K562 (cell line): Measurements from ENCODE around the gene RTP3. TPM values are rescaled to one million over a fixed set of nuclear protein-coding genes. Genes with fewer than 3 reads are reported as not detected.

Experiments
- ATAC-seq: fragments of 200-7000 bp; cut with Tn5 transposase; 3 replicates; pipeline ENCODE4 v1.9.1; 2020; ENCODE audit warnings: moderate library complexity
- BruUV-seq: library from RNA; stranded (reverse); fragments of 400-500 nt; replicated peaks from 2 replicates; lab custom pipeline; 2021; lab: Mats Ljungman, UMichigan
- CTCF ChIA-PET: fragments of 300-600 bp; formaldehyde crosslinking; extraction: SDS; loops from one replicate; lab custom pipeline; 2021; ENCODE audit warnings: low intra/inter-chr PET ratio; lab: Yijun Ruan, JAX
- POLR2A ChIA-PET: fragments of 300-600, 350-650 bp; sonication (Branson Sonifier 250); formaldehyde crosslinking; extraction: SDS; loops from one replicate; lab custom pipeline; 2021; ENCODE audit warnings: antibody characterized with exemption, inconsistent platforms; lab: Yijun Ruan, JAX
- DNase-seq, 4 experiments: peaks; one replicate each; pipeline versions ENCODE4 v3.0.0 to v3.0.0-alpha.2; 2011 to 2018; ENCODE audit warnings: low spot score in 3 of 4, mixed read lengths in 3 of 4; ENCODE audit errors: extremely low read depth in 1 of 4
- FAIRE-seq: peaks from 2 replicates; lab custom pipeline; 2011; peaks lifted over from hg19 to GRCh38; lab: Jason Lieb, UNC
- H2AFZ ChIP-seq: 2 replicates; pipeline ENCODE4 v1.6.0; 2011; ENCODE audit warnings: low read depth, low read length, control low read depth, inconsistent platforms
- H3K27ac ChIP-seq: fragments of 200-600 bp; 3 replicates; pipeline ENCODE4 v1.8.0; 2011; ENCODE audit warnings: low read depth, mild to moderate bottlenecking, control low read depth, inconsistent platforms, low read length, moderate library complexity, mixed read lengths; ENCODE audit errors: extremely low read depth
- H3K27me3 ChIP-seq, 2 experiments: fragments of 300-600 bp in 1 of 2; 2 replicates in 1 of 2; 3 replicates in 1 of 2; pipeline versions ENCODE4 v1.6.0 to v1.8.0; 2011; ENCODE audit warnings: inconsistent platforms in 2 of 2, low read length in 2 of 2, mild to moderate bottlenecking in 1 of 2, mixed read lengths in 1 of 2, moderate library complexity in 1 of 2; ENCODE audit not compliant: control insufficient read depth in 2 of 2, insufficient read depth in 2 of 2
- H3K36me3 ChIP-seq: fragments of 300-600 bp; 3 replicates; pipeline ENCODE4 v1.8.0; 2011; ENCODE audit warnings: mild to moderate bottlenecking, low read length, inconsistent platforms; ENCODE audit not compliant: control insufficient read depth, insufficient read depth
- H3K4me1 ChIP-seq, 2 experiments: fragments of 200-600 bp in 1 of 2; replicated peaks in 1 of 2; 2 replicates in 1 of 2; 3 replicates in 1 of 2; pipeline versions ENCODE4 v1.5.1 to v1.8.0; 2011; ENCODE audit warnings: inconsistent platforms in 2 of 2, low read length in 2 of 2, mild to moderate bottlenecking in 1 of 2, mixed read lengths in 1 of 2, moderate library complexity in 1 of 2; ENCODE audit not compliant: control insufficient read depth in 2 of 2, insufficient read depth in 2 of 2
- H3K4me2 ChIP-seq: 2 replicates; pipeline ENCODE4 v1.6.1; 2011; ENCODE audit warnings: low read length, control low read depth, inconsistent platforms, mixed read lengths; ENCODE audit not compliant: insufficient read depth
- H3K4me3 ChIP-seq: fragments of 200-600 bp; sonication (generic), shearing (Covaris generic); 2 replicates; pipeline ENCODE4 v1.5.1; 2016; ENCODE audit warnings: control low read depth, inconsistent platforms
- H3K79me2 ChIP-seq: fragments of 200-600 bp; 3 replicates; pipeline ENCODE4 v1.8.0; 2011; ENCODE audit warnings: low read length, inconsistent platforms; ENCODE audit not compliant: control insufficient read depth, insufficient read depth
- H3K9ac ChIP-seq, 2 experiments: 2 replicates each; pipeline versions ENCODE4 v1.6.0 to v1.6.1; 2011; ENCODE audit warnings: low read depth in 2 of 2, low read length in 2 of 2, control low read depth in 1 of 2, inconsistent platforms in 1 of 2, mild to moderate bottlenecking in 1 of 2, mixed read lengths in 1 of 2; ENCODE audit not compliant: insufficient read depth in 1 of 2
- H3K9me1 ChIP-seq: one replicate; pipeline ENCODE4 v1.6.0; 2011; ENCODE audit warnings: inconsistent platforms, mild to moderate bottlenecking, low read length, moderate library complexity; ENCODE audit not compliant: control insufficient read depth, insufficient read depth
- H3K9me3 ChIP-seq: replicated peaks from 2 replicates; pipeline ENCODE4 v1.5.1; 2011; ENCODE audit warnings: low read depth, low read length, inconsistent platforms; ENCODE audit not compliant: control insufficient read depth, insufficient read depth
- H4K20me1 ChIP-seq: replicated peaks from 2 replicates; pipeline ENCODE4 v1.6.1; 2011; ENCODE audit warnings: low read length, inconsistent platforms, mixed read lengths; ENCODE audit not compliant: control insufficient read depth, insufficient read depth
- ARID2 ChIP-seq: fragments of 450-650 bp; IDR thresholded peaks from 2 replicates; pipeline ENCODE4 v1.6.1; 2017; ENCODE audit warnings: antibody characterized with exemption, mild to moderate bottlenecking
- ARID4B ChIP-seq: sonication (generic); formaldehyde crosslinking; IDR thresholded peaks from 2 replicates; pipeline ENCODE4 v1.8.0; 2022; ENCODE audit warnings: mild to moderate bottlenecking, missing genetic modification reagents
- E2F5 ChIP-seq: sonication (generic); formaldehyde crosslinking; IDR thresholded peaks from 2 replicates; pipeline ENCODE4 v1.8.0; 2022; ENCODE audit warnings: mild to moderate bottlenecking, missing genetic modification reagents
- LCOR ChIP-seq: sonication (generic); formaldehyde crosslinking; IDR thresholded peaks from 2 replicates; pipeline ENCODE4 v1.8.0; 2022; ENCODE audit warnings: mild to moderate bottlenecking, missing genetic modification reagents
- MAFG ChIP-seq: fragments of 450-650 bp; conservative IDR thresholded peaks from 2 replicates; pipeline ENCODE4 v1.6.1; 2016; ENCODE audit warnings: missing genetic modification characterization, missing compliant biosample characterization
- MAX ChIP-seq: sonication (generic); formaldehyde crosslinking; IDR thresholded peaks from 2 replicates; pipeline ENCODE4 v1.9.0; 2022; ENCODE audit warnings: mild to moderate bottlenecking, missing genetic modification reagents
- MXD1 ChIP-seq: fragments of 250-450 bp; sonication (Bioruptor Pico); IDR thresholded peaks from 2 replicates; pipeline ENCODE4 v1.8.0; 2021; ENCODE audit warnings: borderline replicate concordance, mild to moderate bottlenecking, moderate library complexity; ENCODE audit not compliant: poor library complexity, severe bottlenecking
- STAT5A ChIP-seq: IDR thresholded peaks from 2 replicates; pipeline ENCODE4 v1.6.1; 2012; ENCODE audit warnings: low read length, inconsistent platforms, borderline replicate concordance
- ZFP91 ChIP-seq: sonication (generic); formaldehyde crosslinking; IDR thresholded peaks from 2 replicates; pipeline ENCODE4 v1.8.0; 2022; ENCODE audit warnings: mild to moderate bottlenecking, missing genetic modification reagents
- ZNF134 ChIP-seq: fragments of 250-450 bp; sonication (Bioruptor Pico); conservative IDR thresholded peaks from 2 replicates; pipeline ENCODE4 v1.4.0; 2020
- ZNF23 ChIP-seq: fragments of 250-450 bp; sonication (Bioruptor Pico); IDR thresholded peaks from 2 replicates; pipeline ENCODE4 v1.4.0; 2020; ENCODE audit warnings: mild to moderate bottlenecking
- ZNF589 ChIP-seq: fragments of 200-800 bp; sonication (Bioruptor generic); IDR thresholded peaks from 2 replicates; pipeline ENCODE4 v1.6.1; 2016; ENCODE audit warnings: low read depth, missing genetic modification characterization, missing compliant biosample characterization
- WGBS: fragments of 100-300 bp; shearing (Covaris generic); methylation state at CpG from one replicate; pipeline ENCODE4 v1.1.6; 2016; ENCODE audit warnings: low coverage, mixed read lengths; ENCODE audit not compliant: insufficient coverage; ENCODE audit errors: missing lambda C conversion rate; 5-methylcytosine and 5-hydroxymethylcytosine counted together
- in situ Hi-C: fragments of 300-500 bp; cut with MboI; formaldehyde crosslinking; loops from 4 replicates; pipeline ENCODE4 v1.15.0; 2018; ENCODE audit warnings: inconsistent platforms, mixed read lengths
- intact Hi-C: fragments of 100-400 bp; cut with micrococcal nuclease; formaldehyde crosslinking; loops from 2 replicates; pipeline ENCODE4 v1.14.2; 2022
- polyA plus RNA-seq, 8 experiments: library from polyadenylated mRNA; depleted of rRNA in 4 of 8; stranded (reverse) in 5 of 8; unstranded in 3 of 8; fragments of >200 nt; fragmentation: Nextera tagmentation in 2 of 8; fragmentation: Illumina TruSeq in 1 of 8; extraction: Ambion mirVana in 2 of 8; extraction: Trizol in 1 of 8; gene quantifications; 2 replicates each; pipeline versions ENCODE4 v1.2.1 to v1.2.3, GENCODE V29; 2011 to 2014; ENCODE audit warnings: inconsistent platforms in 1 of 8, missing spikeins in 1 of 8
- total RNA-seq, 7 experiments: library from RNA; depleted of rRNA in 6 of 7; stranded (reverse); fragments of >200 nt in 6 of 7; fragmentation: Illumina TruSeq in 2 of 7; extraction: Trizol in 2 of 7; gene quantifications; 2 replicates each; pipeline versions ENCODE4 v1.2.1 to v1.2.3, GENCODE V29; 2011 to 2021; ENCODE audit warnings: low replicate concordance in 1 of 7

The RTP3 gene
- total and polyA plus RNA-seq, 9 of the 15 experiments (the other 6 are each of a cell fraction or from before 2014, with no cell fraction given): not detected

GRCh38 chr3:46520531-46520930 lies 22.8 kb downstream of the RTP3 start:
- H3K27ac ChIP-seq: no peak overlapping the region
- 53% methylated on average over 3 of the region's 3 CpGs for WGBS
- H3K27me3 ChIP-seq: no peaks in the 10 kb centered on the region
- H3K9ac ChIP-seq: no peak overlapping the region
- H3K4me2 ChIP-seq: no peak overlapping the region
- intact Hi-C loops: no loop called here
- peaks cover 8 to 16% of the 10 kb centered on the region in 2 experiments; a peak in 3 of 5 replicates for H3K4me1 ChIP-seq
- DNase-seq: no peak
- in situ Hi-C loops: no loop called here
- no peak overlapping the region for H2AFZ ChIP-seq
- H3K9me1 ChIP-seq: no peaks in the 10 kb centered on the region
- no peaks in the 10 kb centered on the region for H4K20me1 ChIP-seq
- POLR2A ChIA-PET: interaction anchor here (1.3 to 2.2 kb wide), 3 partner anchors 11 to 21 kb away, joined by 3 to 10 read pairs (median 5); no protein-coding TSS in a partner anchor
- H3K79me2 ChIP-seq: no peaks in the 10 kb centered on the region
- H3K4me3 ChIP-seq: no peak overlapping the region
- H3K36me3 ChIP-seq: no peaks in the 10 kb centered on the region
- no peak for FAIRE-seq
- CTCF ChIA-PET: no interaction called here
- ATAC-seq: no peak
- no TSS peak for BruUV-seq
- no peaks in the 10 kb centered on the region for H3K9me3 ChIP-seq
- TF ChIP-seq MXD1 (CRISPR knock-in tag) (no peak), ARID2 (no peak), LCOR (CRISPR knock-in tag) (no peak), ZFP91 (CRISPR knock-in tag) (no peak), ZNF134 (no peak), MAX (no peak), STAT5A (no peak), ZNF589 (CRISPR knock-in tag) (no peak), ZNF23 (CRISPR knock-in tag) (no peak), ARID4B (CRISPR knock-in tag) (no peak), E2F5 (CRISPR knock-in tag) (no peak), MAFG (no peak)
